Liver (tissue), 9 donors: ENCODE data around the gene IGF1R. TPM values are rescaled to one million over a fixed set of nuclear protein-coding genes. Genes with fewer than 3 reads are reported as not detected.
A peak's percentile ranks its signal among the peaks of the same experiment; 100 is the strongest.

ENCODE experiments used
- DNase-seq: peaks from one replicate; pipeline ENCODE4 v3.0.0-alpha.2; 2017; ENCODE audit warnings: low spot score
- H3K27ac ChIP-seq, 2 donors: one replicate each; pipeline ENCODE4 v1.7.0; 2013; ENCODE audit warnings: inconsistent platforms in 2 of 2, low read length in 2 of 2, control low read depth in 1 of 2, low read depth in 1 of 2, mild to moderate bottlenecking in 1 of 2
- H3K27me3 ChIP-seq, 4 donors: one replicate each; pipeline versions ENCODE4 v1.6.1 to v1.7.0; 2013; ENCODE audit warnings: low read length in 3 of 4, inconsistent platforms in 1 of 4, mild to moderate bottlenecking in 1 of 4, moderate library complexity in 1 of 4; ENCODE audit not compliant: control insufficient read depth in 4 of 4, insufficient read depth in 4 of 4
- H3K36me3 ChIP-seq, 4 donors: one replicate each; pipeline versions ENCODE4 v1.6.1 to v1.7.0; 2013; ENCODE audit warnings: low read length in 3 of 4, mild to moderate bottlenecking in 3 of 4, low read depth in 1 of 4, moderate library complexity in 1 of 4; ENCODE audit not compliant: control insufficient read depth in 4 of 4, insufficient read depth in 3 of 4
- H3K4me1 ChIP-seq, 4 donors: one replicate each; pipeline versions ENCODE4 v1.6.1 to v1.7.0; 2013; ENCODE audit warnings: low read length in 3 of 4, mild to moderate bottlenecking in 3 of 4, moderate library complexity in 1 of 4; ENCODE audit not compliant: control insufficient read depth in 4 of 4, insufficient read depth in 4 of 4
- H3K4me3 ChIP-seq, 3 donors: one replicate each; pipeline versions ENCODE4 v1.6.1 to v1.7.0; 2013; ENCODE audit warnings: low read length in 3 of 3, control low read depth in 1 of 3, low read depth in 1 of 3, mild to moderate bottlenecking in 1 of 3
- H3K9ac ChIP-seq, 2 donors: one replicate each; pipeline ENCODE4 v1.7.0; 2013; ENCODE audit warnings: low read length in 2 of 2, mild to moderate bottlenecking in 2 of 2, moderate library complexity in 2 of 2, control low read depth in 1 of 2, low read depth in 1 of 2
- H3K9me3 ChIP-seq, 4 donors: one replicate each; pipeline versions ENCODE4 v1.6.1 to v1.7.0; 2013; ENCODE audit warnings: low read length in 3 of 4; ENCODE audit not compliant: control insufficient read depth in 4 of 4
- EGR1 ChIP-seq, 2 donors: IDR thresholded peaks; 2 replicates each; pipeline ENCODE4 v1.6.1; 2016 to 2018; ENCODE audit warnings: antibody characterized with exemption in 2 of 2, low read depth in 2 of 2
- FOXA1 ChIP-seq: IDR thresholded peaks from 2 replicates; pipeline ENCODE4 v1.6.1; 2016; ENCODE audit warnings: antibody characterized with exemption
- FOXA2 ChIP-seq: IDR thresholded peaks from 2 replicates; pipeline ENCODE4 v1.6.1; 2016; ENCODE audit warnings: antibody characterized with exemption
- GABPA ChIP-seq, 2 donors: IDR thresholded peaks in 1 of 2; conservative IDR thresholded peaks in 1 of 2; 2 replicates each; pipeline ENCODE4 v1.6.1; 2016; ENCODE audit warnings: antibody characterized with exemption in 2 of 2, mild to moderate bottlenecking in 1 of 2, moderate library complexity in 1 of 2
- HNF4A ChIP-seq, 2 donors: conservative IDR thresholded peaks; 2 replicates each; pipeline ENCODE4 v1.6.1; 2016; ENCODE audit warnings: antibody characterized with exemption in 2 of 2, mild to moderate bottlenecking in 2 of 2
- HNF4G ChIP-seq: IDR thresholded peaks from 2 replicates; pipeline ENCODE4 v1.6.1; 2016; ENCODE audit warnings: antibody characterized with exemption
- NR2F2 ChIP-seq: IDR thresholded peaks from 2 replicates; pipeline ENCODE4 v1.6.1; 2016; ENCODE audit warnings: antibody characterized with exemption
- RXRA ChIP-seq, 2 donors: IDR thresholded peaks; 2 replicates each; pipeline ENCODE4 v1.6.1; 2017 to 2018; ENCODE audit warnings: antibody characterized with exemption in 2 of 2, mild to moderate bottlenecking in 1 of 2
- SP1 ChIP-seq: IDR thresholded peaks from 2 replicates; pipeline ENCODE4 v1.6.1; 2018; ENCODE audit warnings: antibody characterized with exemption, mild to moderate bottlenecking
- WGBS: extraction: QIAGEN DNeasy Blood & Tissue Kit; methylation state at CpG from one replicate; pipeline ENCODE4 v1.1.7; 2013; 5-methylcytosine and 5-hydroxymethylcytosine counted together
- polyA plus RNA-seq, 2 donors: library from polyadenylated mRNA; stranded (reverse) in 1 of 2; unstranded in 1 of 2; fragments of 200-250 nt in 1 of 2; fragments of >200 nt in 1 of 2; fragmentation: Nextera tagmentation in 1 of 2; extraction: Ambion mirVana in 1 of 2; gene quantifications; one replicate each; pipeline versions ENCODE4 v1.2.1 to v1.2.3, GENCODE V29; 2013 to 2015
- total RNA-seq, 2 donors: library from RNA; depleted of rRNA; stranded (reverse); fragments of >200 nt; gene quantifications; one replicate each; pipeline ENCODE4 v1.2.3, GENCODE V29; 2014
- TF ChIP-seq, protein P1 (sequence below): IDR thresholded peaks from 2 replicates; pipeline ENCODE4 v1.6.1; 2016; ENCODE audit warnings: antibody characterized with exemption
- TF ChIP-seq, protein P2 (sequence below): fragments of 150-350 bp; IDR thresholded peaks from 2 replicates; pipeline ENCODE4 v1.5.1; 2017; ENCODE audit warnings: improper control_type of control experiment, low read depth, low read length; ENCODE audit not compliant: missing input control
- donor health status: healthy.
- donor health status: healthy.
- donor health status: healthy.
- donor health status: healthy.
- donor health status: healthy.

Gene IGF1R
- total and polyA plus RNA-seq, 4 donors: 0.69 to 10.3 (median 3.2) TPM

- TF ChIP-seq, protein P1, sequence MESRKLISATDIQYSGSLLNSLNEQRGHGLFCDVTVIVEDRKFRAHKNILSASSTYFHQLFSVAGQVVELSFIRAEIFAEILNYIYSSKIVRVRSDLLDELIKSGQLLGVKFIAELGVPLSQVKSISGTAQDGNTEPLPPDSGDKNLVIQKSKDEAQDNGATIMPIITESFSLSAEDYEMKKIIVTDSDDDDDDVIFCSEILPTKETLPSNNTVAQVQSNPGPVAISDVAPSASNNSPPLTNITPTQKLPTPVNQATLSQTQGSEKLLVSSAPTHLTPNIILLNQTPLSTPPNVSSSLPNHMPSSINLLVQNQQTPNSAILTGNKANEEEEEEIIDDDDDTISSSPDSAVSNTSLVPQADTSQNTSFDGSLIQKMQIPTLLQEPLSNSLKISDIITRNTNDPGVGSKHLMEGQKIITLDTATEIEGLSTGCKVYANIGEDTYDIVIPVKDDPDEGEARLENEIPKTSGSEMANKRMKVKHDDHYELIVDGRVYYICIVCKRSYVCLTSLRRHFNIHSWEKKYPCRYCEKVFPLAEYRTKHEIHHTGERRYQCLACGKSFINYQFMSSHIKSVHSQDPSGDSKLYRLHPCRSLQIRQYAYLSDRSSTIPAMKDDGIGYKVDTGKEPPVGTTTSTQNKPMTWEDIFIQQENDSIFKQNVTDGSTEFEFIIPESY: no peak
- TF ChIP-seq EGR1 (IDR thresholded peaks at IDR 0.05; ENCODE audit: low read depth in 2 of 2): no peak
- TF ChIP-seq FOXA1: no peak
Measured at GRCh38 chr15:98966091-98966787, 317.9 kb downstream of the IGF1R start (continued).

DNA sequence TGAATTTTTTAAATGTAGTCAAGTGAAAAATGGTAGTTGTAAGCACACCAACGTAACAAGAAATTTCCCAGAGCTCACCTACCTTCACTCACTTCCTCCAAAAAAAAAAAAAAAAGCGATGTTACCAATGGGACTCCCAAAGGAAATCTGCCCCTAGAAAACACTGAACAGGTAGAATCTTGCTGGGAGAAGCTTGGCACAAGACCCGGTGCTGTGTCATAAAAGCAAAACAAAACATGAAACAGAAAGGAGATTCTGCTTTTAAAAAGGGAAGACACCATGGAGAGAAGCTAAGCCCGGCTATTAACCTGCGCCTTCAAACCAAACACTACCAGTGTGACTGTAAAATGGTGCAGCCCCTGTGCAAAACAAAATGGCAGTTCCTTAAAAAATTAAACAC is 318.8 kb downstream of the IGF1R start:
- H3K4me1 ChIP-seq: no peaks in the 10 kb centered on the region
- peak; percentile 1 for DNase-seq
- H3K4me3 ChIP-seq: no peak overlapping the region
- H3K9ac ChIP-seq: no peak overlapping the region
- peaks cover 0 to 5% (median under 1%) of the 10 kb centered on the region in 4 donors for H3K9me3 ChIP-seq
- no peak overlapping the region for H3K27ac ChIP-seq
- H3K36me3 ChIP-seq: peaks cover 0 to 2% (median 0%) of the 10 kb centered on the region in 4 donors
- 88% methylated on average over 5 of the region's 5 CpGs for WGBS
- TF ChIP-seq GABPA (IDR thresholded peaks at IDR 0.05 in 1 of 2, conservative IDR thresholded peaks at IDR 0.05 in 1 of 2): no peak
- TF ChIP-seq NR2F2: no peak
- TF ChIP-seq RXRA (IDR thresholded peaks at IDR 0.05): no peak
- TF ChIP-seq HNF4G: no peak
- no peak for TF ChIP-seq HNF4A (conservative IDR thresholded peaks at IDR 0.05)
- TF ChIP-seq SP1: no peak
- no peak for TF ChIP-seq EGR1 (IDR thresholded peaks at IDR 0.05; ENCODE audit: low read depth in 2 of 2)
- TF ChIP-seq, protein P1: no peak
- TF ChIP-seq, protein P2, sequence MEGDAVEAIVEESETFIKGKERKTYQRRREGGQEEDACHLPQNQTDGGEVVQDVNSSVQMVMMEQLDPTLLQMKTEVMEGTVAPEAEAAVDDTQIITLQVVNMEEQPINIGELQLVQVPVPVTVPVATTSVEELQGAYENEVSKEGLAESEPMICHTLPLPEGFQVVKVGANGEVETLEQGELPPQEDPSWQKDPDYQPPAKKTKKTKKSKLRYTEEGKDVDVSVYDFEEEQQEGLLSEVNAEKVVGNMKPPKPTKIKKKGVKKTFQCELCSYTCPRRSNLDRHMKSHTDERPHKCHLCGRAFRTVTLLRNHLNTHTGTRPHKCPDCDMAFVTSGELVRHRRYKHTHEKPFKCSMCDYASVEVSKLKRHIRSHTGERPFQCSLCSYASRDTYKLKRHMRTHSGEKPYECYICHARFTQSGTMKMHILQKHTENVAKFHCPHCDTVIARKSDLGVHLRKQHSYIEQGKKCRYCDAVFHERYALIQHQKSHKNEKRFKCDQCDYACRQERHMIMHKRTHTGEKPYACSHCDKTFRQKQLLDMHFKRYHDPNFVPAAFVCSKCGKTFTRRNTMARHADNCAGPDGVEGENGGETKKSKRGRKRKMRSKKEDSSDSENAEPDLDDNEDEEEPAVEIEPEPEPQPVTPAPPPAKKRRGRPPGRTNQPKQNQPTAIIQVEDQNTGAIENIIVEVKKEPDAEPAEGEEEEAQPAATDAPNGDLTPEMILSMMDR: no peak
- no peak for TF ChIP-seq FOXA2
- H3K27me3 ChIP-seq: peaks cover 0 to 2% (median 0%) of the 10 kb centered on the region in 4 donors

DNA sequence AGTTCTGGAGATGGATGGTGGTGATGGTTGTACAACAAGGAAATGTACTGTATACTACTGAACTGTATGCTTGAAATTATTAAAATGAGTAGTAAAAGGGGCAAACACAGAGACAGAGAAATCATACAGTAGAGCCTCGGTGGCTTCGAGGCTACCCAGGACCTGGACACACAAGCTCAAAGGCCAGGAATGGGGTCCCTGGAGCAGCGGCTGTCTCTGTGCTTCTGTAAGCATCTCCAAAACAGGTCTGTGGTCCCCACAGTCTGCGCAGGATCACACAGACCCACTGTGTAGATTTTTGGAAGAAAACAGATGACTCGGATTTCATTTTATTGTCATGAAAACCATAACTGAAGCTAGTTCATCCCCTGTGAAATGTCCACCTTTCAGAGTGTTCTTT is 319.6 kb downstream of the IGF1R start:
- Histone ChIP-seq H3K9me3 (no peaks in the 10 kb centered on the region), H3K27ac (no peak overlapping the region), H3K9ac (no peak overlapping the region), H3K4me3 (no peak overlapping the region), H3K27me3 (peaks cover 0 to 2% (median 0%) of the 10 kb centered on the region in 4 donors), H3K4me1 (no peaks in the 10 kb centered on the region), H3K36me3 (no peaks in the 10 kb centered on the region)
- 87% methylated on average over 5 of the region's 5 CpGs for WGBS
- peak; percentile 13 for DNase-seq
- TF ChIP-seq SP1 (no peak), HNF4G (no peak)
